PC-3 (cell line): ENCODE data around the gene KCNT1. TPM values are rescaled to one million over a fixed set of nuclear protein-coding genes. Genes with fewer than 3 reads are reported as not detected.

Experiments used
- ATAC-seq: fragments of 200-7000 bp; cut with Tn5 transposase; 2 replicates; pipeline ENCODE4 v1.9.1; 2020; ENCODE audit warnings: mild to moderate bottlenecking, moderate library complexity
- BruUV-seq: library from RNA; stranded (reverse); fragments of 400-500 nt; replicated peaks from 2 replicates; lab custom pipeline; 2021; lab: Mats Ljungman, UMichigan
- CTCF ChIA-PET: fragments of 300-600 bp; sonication (Branson Sonifier 250); formaldehyde crosslinking; loops from one replicate; lab custom pipeline; 2022; ENCODE audit warnings: antibody characterized with exemption; lab: Charles Lee
- POLR2A ChIA-PET: fragments of 300-600 bp; sonication (Branson Sonifier 250); formaldehyde crosslinking; loops from one replicate; lab custom pipeline; 2022; ENCODE audit warnings: antibody characterized with exemption; ENCODE audit not compliant: unreplicated experiment; lab: Charles Lee
- DNase-seq: peaks from one replicate; pipeline ENCODE4 v3.0.0-alpha.2; 2015
- H2AFZ ChIP-seq: fragments of 300-600 bp; sonication (generic); 2 replicates; pipeline ENCODE4 v1.6.0; 2016; ENCODE audit warnings: antibody characterized with exemption, low read length
- H3F3A ChIP-seq: fragments of 300-600 bp; sonication (generic); one replicate; pipeline ENCODE4 v1.6.0; 2017; ENCODE audit warnings: antibody characterized with exemption, low read length, control low read depth, mild to moderate bottlenecking; ENCODE audit not compliant: unreplicated experiment
- H3K27ac ChIP-seq: fragments of 300-600 bp; sonication (generic); 2 replicates; pipeline ENCODE4 v1.5.1; 2016; ENCODE audit warnings: mild to moderate bottlenecking, low read length
- H3K27me3 ChIP-seq: fragments of 300-600 bp; sonication (generic); 2 replicates; pipeline ENCODE4 v1.6.1; 2016; ENCODE audit warnings: low read length, mixed read lengths
- H3K36me3 ChIP-seq: fragments of 300-600 bp; sonication (generic); 2 replicates; pipeline ENCODE4 v1.6.1; 2016; ENCODE audit warnings: low read depth, mixed run types, low read length, mixed read lengths
- H3K4me1 ChIP-seq: fragments of 300-600 bp; sonication (generic); 2 replicates; pipeline ENCODE4 v1.5.1; 2016; ENCODE audit warnings: low read length; ENCODE audit not compliant: insufficient read depth
- H3K4me2 ChIP-seq: fragments of 300-600 bp; sonication (generic); 2 replicates; pipeline ENCODE4 v1.6.0; 2016; ENCODE audit warnings: low read length
- H3K4me3 ChIP-seq: fragments of 300-600 bp; sonication (generic); 2 replicates; pipeline ENCODE4 v1.5.1; 2016; ENCODE audit warnings: mild to moderate bottlenecking, low read length, mixed read lengths
- H3K79me2 ChIP-seq: fragments of 300-600 bp; sonication (generic); 2 replicates; pipeline ENCODE4 v1.6.1; 2017; ENCODE audit warnings: low read length, mixed read lengths
- H3K9ac ChIP-seq: fragments of 300-600 bp; sonication (generic); 2 replicates; pipeline ENCODE4 v1.6.0; 2016; ENCODE audit warnings: mild to moderate bottlenecking, low read length
- H3K9me2 ChIP-seq: fragments of 300-600 bp; sonication (generic); replicated peaks from 2 replicates; pipeline ENCODE4 v1.6.1; 2016; ENCODE audit warnings: mixed run types, low read length, mixed read lengths
- H3K9me3 ChIP-seq: fragments of 300-600 bp; sonication (generic); 2 replicates; pipeline ENCODE4 v1.6.1; 2016; ENCODE audit warnings: low read length, mixed read lengths
- H4K20me1 ChIP-seq: fragments of 300-600 bp; sonication (generic); 2 replicates; pipeline ENCODE4 v1.6.1; 2016; ENCODE audit warnings: low read length, mixed read lengths
- EZH2 ChIP-seq: fragments of 300-600 bp; sonication (generic); IDR thresholded peaks from one replicate; pipeline ENCODE4 v1.6.1; 2017; ENCODE audit warnings: antibody characterized with exemption, mild to moderate bottlenecking, low read length; ENCODE audit not compliant: unreplicated experiment
- EZH2phosphoT487 ChIP-seq: fragments of 300-600 bp; sonication (generic); IDR thresholded peaks from 2 replicates; pipeline ENCODE4 v1.6.1; 2018; ENCODE audit warnings: mild to moderate bottlenecking, antibody characterized with exemption, low read length, borderline replicate concordance
- intact Hi-C: fragments of 100-400 bp; cut with micrococcal nuclease; formaldehyde crosslinking; loops from 2 replicates; pipeline ENCODE4 v1.9.0; 2023
- total RNA-seq: library from RNA; depleted of rRNA; stranded (reverse); fragments of >200 nt; gene quantifications from 2 replicates; pipeline ENCODE4 v1.2.3, GENCODE V29; 2014
- TF ChIP-seq, protein P1 (sequence below): fragments of 300-600 bp; sonication (generic); conservative IDR thresholded peaks from 2 replicates; pipeline ENCODE4 v1.5.1; 2017; ENCODE audit warnings: antibody characterized with exemption, low read depth, mild to moderate bottlenecking, low read length

Gene KCNT1
- total RNA-seq, 1 experiment from 2014 or later, result not detected

DNA sequence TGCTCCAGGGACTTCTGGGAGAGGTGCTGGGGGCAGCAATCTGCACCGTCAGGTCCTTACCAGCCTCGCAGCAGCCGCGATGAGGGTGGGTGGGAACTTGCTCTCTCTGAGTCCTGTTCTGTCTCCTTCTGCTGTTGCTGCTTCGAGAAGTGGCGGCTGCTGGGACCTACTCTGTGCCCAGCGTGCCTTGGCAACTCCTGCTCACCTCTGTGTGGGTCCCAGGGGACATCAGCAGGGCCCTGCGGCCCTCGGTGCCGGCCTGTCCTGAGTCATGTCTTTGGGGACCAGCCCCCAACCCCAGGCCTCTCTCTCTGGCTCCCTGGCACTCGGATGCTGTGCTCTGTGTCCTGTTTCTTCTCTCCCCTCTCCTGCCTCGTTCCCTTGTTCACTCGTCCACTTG, 49.5 kb downstream of the KCNT1 start:
- intact Hi-C loops, result no loop called here
- TF ChIP-seq, protein P1, sequence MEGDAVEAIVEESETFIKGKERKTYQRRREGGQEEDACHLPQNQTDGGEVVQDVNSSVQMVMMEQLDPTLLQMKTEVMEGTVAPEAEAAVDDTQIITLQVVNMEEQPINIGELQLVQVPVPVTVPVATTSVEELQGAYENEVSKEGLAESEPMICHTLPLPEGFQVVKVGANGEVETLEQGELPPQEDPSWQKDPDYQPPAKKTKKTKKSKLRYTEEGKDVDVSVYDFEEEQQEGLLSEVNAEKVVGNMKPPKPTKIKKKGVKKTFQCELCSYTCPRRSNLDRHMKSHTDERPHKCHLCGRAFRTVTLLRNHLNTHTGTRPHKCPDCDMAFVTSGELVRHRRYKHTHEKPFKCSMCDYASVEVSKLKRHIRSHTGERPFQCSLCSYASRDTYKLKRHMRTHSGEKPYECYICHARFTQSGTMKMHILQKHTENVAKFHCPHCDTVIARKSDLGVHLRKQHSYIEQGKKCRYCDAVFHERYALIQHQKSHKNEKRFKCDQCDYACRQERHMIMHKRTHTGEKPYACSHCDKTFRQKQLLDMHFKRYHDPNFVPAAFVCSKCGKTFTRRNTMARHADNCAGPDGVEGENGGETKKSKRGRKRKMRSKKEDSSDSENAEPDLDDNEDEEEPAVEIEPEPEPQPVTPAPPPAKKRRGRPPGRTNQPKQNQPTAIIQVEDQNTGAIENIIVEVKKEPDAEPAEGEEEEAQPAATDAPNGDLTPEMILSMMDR, result no peak
- no peak for TF ChIP-seq EZH2

DNA sequence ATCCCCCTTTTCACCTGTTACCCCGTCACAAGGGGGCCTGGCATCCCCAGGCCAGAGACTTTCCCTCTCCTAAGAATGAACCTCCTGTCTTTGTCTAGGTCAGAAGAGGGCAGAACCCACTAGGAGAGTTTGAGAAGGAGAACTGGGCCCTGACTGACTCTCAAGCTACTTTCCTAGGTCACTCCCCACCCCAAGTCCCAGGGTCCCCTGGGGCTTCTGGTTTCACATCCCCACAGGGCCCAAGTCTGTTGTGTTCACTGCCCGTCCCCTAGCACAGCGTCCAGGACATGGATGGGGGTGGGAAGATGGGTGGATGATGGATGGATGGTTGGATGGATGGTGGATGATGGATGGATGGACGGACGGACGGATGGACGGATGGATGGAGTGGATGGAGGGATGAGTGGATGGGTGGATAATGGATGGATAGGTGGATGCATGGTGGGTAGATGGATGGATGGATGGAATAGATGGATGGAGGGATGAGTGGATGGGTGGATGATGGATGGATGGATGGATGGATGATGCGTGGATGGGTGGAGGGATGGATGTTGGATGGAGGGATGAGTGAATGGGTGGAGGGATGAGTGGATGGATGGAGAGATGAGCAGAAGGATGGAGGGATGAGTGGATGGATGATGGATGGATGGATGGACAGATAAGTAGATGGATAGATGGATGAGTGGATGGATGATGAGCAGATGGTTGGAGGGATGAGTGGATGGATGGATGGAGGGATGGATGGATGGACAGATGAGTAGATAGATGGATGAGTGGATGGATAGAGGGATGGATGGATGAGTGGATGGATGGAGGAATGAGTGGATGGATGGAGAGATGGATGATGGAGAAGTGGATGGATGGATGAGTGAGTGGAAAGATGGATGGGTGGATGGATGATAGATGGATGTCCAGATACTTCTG, 50.6 kb downstream of the KCNT1 start:
- H4K20me1 ChIP-seq, result no peaks in the 10 kb centered on the region
- no peak overlapping the region for H3K4me3 ChIP-seq
- H3K9me3 ChIP-seq, result no peaks in the 10 kb centered on the region
- no peaks in the 10 kb centered on the region for H3K9me2 ChIP-seq
- ATAC-seq (no peak), DNase-seq (no peak)
- no TSS peak for BruUV-seq
- no peak overlapping the region for H2AFZ ChIP-seq
- H3K27ac ChIP-seq, result no peak overlapping the region
- CTCF ChIA-PET, result no interaction called here
- no peak overlapping the region for H3K9ac ChIP-seq
- no peaks in the 10 kb centered on the region for H3F3A ChIP-seq
- H3K36me3 ChIP-seq, result no peaks in the 10 kb centered on the region
- no peak overlapping the region for H3K4me2 ChIP-seq
- intact Hi-C loops, result no loop called here
- no peaks in the 10 kb centered on the region for H3K27me3 ChIP-seq
- H3K79me2 ChIP-seq, result no peaks in the 10 kb centered on the region
- no peak for TF ChIP-seq EZH2phosphoT487
- TF ChIP-seq, protein P1, result no peak
- no peak for TF ChIP-seq EZH2
- H3K4me1 ChIP-seq, result no peaks in the 10 kb centered on the region
- POLR2A ChIA-PET, result no interaction called here

More for the DNA sequence above, 49.5 kb downstream of the KCNT1 start:
- Histone ChIP-seq H3K9me2 (no peaks in the 10 kb centered on the region), H2AFZ (no peak overlapping the region), H4K20me1 (no peaks in the 10 kb centered on the region), H3F3A (no peaks in the 10 kb centered on the region), H3K4me1 (no peaks in the 10 kb centered on the region), H3K27ac (no peak overlapping the region), H3K4me3 (no peak overlapping the region), H3K4me2 (no peak overlapping the region), H3K36me3 (no peaks in the 10 kb centered on the region), H3K27me3 (no peaks in the 10 kb centered on the region), H3K79me2 (no peaks in the 10 kb centered on the region), H3K9me3 (no peaks in the 10 kb centered on the region), H3K9ac (no peak overlapping the region)
- ChIA-PET POLR2A (no interaction called here), CTCF (no interaction called here)
- no TSS peak for BruUV-seq
- DNase-seq, result no peak
- no peak for ATAC-seq
